H1 (cell line): Measurements from ENCODE around the gene EPS8. TPM values are rescaled to one million over a fixed set of nuclear protein-coding genes. Genes with fewer than 3 reads are reported as not detected.

ENCODE experiments used
- CTCF ChIA-PET: fragments of 300-600 bp; sonication (Branson Sonifier 250); formaldehyde crosslinking; loops from one replicate; lab custom pipeline; 2021; ENCODE audit not compliant: partially characterized antibody; lab: Charles Lee
- POLR2A ChIA-PET: fragments of 300-600 bp; sonication (Branson Sonifier 250); formaldehyde crosslinking; loops from one replicate; lab custom pipeline; 2021; ENCODE audit warnings: inconsistent platforms; ENCODE audit not compliant: partially characterized antibody; lab: Charles Lee
- DNase-seq, 2 experiments: peaks; one replicate each; pipeline versions ENCODE4 v3.0.0 to v3.0.0-alpha.2; 2010 to 2022; ENCODE audit warnings: low spot score in 2 of 2, low read depth in 1 of 2, mixed read lengths in 1 of 2
- FAIRE-seq: peaks from 2 replicates; lab custom pipeline; 2011; peaks lifted over from hg19 to GRCh38; lab: Jason Lieb, UNC
- H2AFZ ChIP-seq: 2 replicates; pipeline ENCODE4 v1.8.1; 2012; ENCODE audit warnings: low read length, inconsistent platforms
- H2AK5ac ChIP-seq: 2 replicates; pipeline ENCODE4 v1.6.1; 2013; ENCODE audit warnings: low read depth, low read length
- H2BK120ac ChIP-seq: replicated peaks from 2 replicates; pipeline ENCODE3; 2013; ENCODE audit warnings: low read depth, low read length, inconsistent platforms
- H2BK12ac ChIP-seq: 2 replicates; pipeline ENCODE4 v1.6.1; 2013; ENCODE audit warnings: low read depth, low read length
- H2BK15ac ChIP-seq: 2 replicates; pipeline ENCODE4 v1.6.1; 2013; ENCODE audit warnings: low read length
- H2BK20ac ChIP-seq: 2 replicates; pipeline ENCODE4 v1.6.1; 2013; ENCODE audit warnings: low read length
- H2BK5ac ChIP-seq: 2 replicates; pipeline ENCODE4 v1.6.1; 2013; ENCODE audit warnings: low read depth, low read length
- H3K14ac ChIP-seq: 2 replicates; pipeline ENCODE4 v1.6.1; 2013; ENCODE audit warnings: inconsistent platforms; ENCODE audit not compliant: insufficient read length
- H3K18ac ChIP-seq: 2 replicates; pipeline ENCODE4 v1.6.1; 2013; ENCODE audit warnings: low read length; ENCODE audit errors: extremely low read depth
- H3K23ac ChIP-seq: 2 replicates; pipeline ENCODE4 v1.6.1; 2013; ENCODE audit warnings: inconsistent platforms; ENCODE audit not compliant: insufficient read length
- H3K23me2 ChIP-seq: 2 replicates; pipeline ENCODE4 v1.6.1; 2013; ENCODE audit warnings: low read depth, low read length
- H3K27ac ChIP-seq: 2 replicates; pipeline ENCODE4 v1.6.1; 2011; ENCODE audit warnings: low read depth, low read length, inconsistent platforms
- H3K27me3 ChIP-seq, 4 experiments: replicated peaks in 1 of 4; 1 replicate in 1 of 4; 2 replicates in 3 of 4; pipeline versions ENCODE4 v1.6.1 to v1.8.1; 2011 to 2013; ENCODE audit warnings: low read length in 3 of 4, mild to moderate bottlenecking in 3 of 4, inconsistent platforms in 2 of 4, mixed read lengths in 2 of 4, moderate library complexity in 1 of 4; ENCODE audit not compliant: control insufficient read depth in 3 of 4, insufficient read depth in 3 of 4; ENCODE audit errors: extremely low read depth in 1 of 4
- H3K36me3 ChIP-seq, 4 experiments: 2 replicates each; pipeline versions ENCODE4 v1.6.1 to v1.8.1; 2011 to 2013; ENCODE audit warnings: mild to moderate bottlenecking in 4 of 4, low read length in 3 of 4, moderate library complexity in 2 of 4, control low read depth in 1 of 4, inconsistent platforms in 1 of 4; ENCODE audit not compliant: insufficient read depth in 4 of 4, control insufficient read depth in 2 of 4
- H3K4ac ChIP-seq: replicated peaks from 2 replicates; pipeline ENCODE3; 2013; ENCODE audit warnings: low read length, low read depth, mixed read lengths, inconsistent platforms; ENCODE audit not compliant: insufficient read length
- H3K4me1 ChIP-seq, 4 experiments: replicated peaks in 1 of 4; 1 replicate in 1 of 4; 2 replicates in 3 of 4; pipeline versions ENCODE4 v1.6.1 to v1.8.1; 2011 to 2013; ENCODE audit warnings: low read length in 3 of 4, inconsistent platforms in 2 of 4, mixed read lengths in 1 of 4; ENCODE audit not compliant: insufficient read depth in 4 of 4, control insufficient read depth in 3 of 4
- H3K4me2 ChIP-seq, 2 experiments: 2 replicates each; pipeline versions ENCODE4 v1.6.1 to v1.8.1; 2011 to 2013; ENCODE audit warnings: low read depth in 2 of 2, low read length in 2 of 2, control low read depth in 1 of 2, inconsistent platforms in 1 of 2, mild to moderate bottlenecking in 1 of 2; ENCODE audit not compliant: insufficient read depth in 1 of 2
- H3K4me3 ChIP-seq, 4 experiments: fragments of 200-600, 300-600 bp in 1 of 4; sonication (generic), shearing (Covaris generic), sonication (Bioruptor Twin) in 1 of 4; 2 replicates each; pipeline versions ENCODE4 v1.5.1 to v1.8.1; 2011 to 2016; ENCODE audit warnings: low read length in 4 of 4, low read depth in 3 of 4, control low read depth in 2 of 4, inconsistent platforms in 2 of 4, mild to moderate bottlenecking in 2 of 4, mixed read lengths in 1 of 4, moderate library complexity in 1 of 4; ENCODE audit not compliant: insufficient read depth in 2 of 4; ENCODE audit errors: extremely low read depth in 1 of 4
- H3K56ac ChIP-seq: replicated peaks from 2 replicates; pipeline ENCODE3; 2013; ENCODE audit warnings: low read depth, mild to moderate bottlenecking, mixed read lengths, low read length, inconsistent platforms; ENCODE audit not compliant: insufficient read length
- H3K79me1 ChIP-seq: 2 replicates; pipeline ENCODE4 v1.6.1; 2013; ENCODE audit warnings: low read depth, low read length, control low read depth
- H3K79me2 ChIP-seq, 2 experiments: 2 replicates each; pipeline versions ENCODE4 v1.6.1 to v1.8.1; 2012 to 2013; ENCODE audit warnings: low read length in 2 of 2, mild to moderate bottlenecking in 2 of 2, inconsistent platforms in 1 of 2; ENCODE audit not compliant: insufficient read depth in 2 of 2, control insufficient read depth in 1 of 2
- H3K9ac ChIP-seq, 4 experiments: replicated peaks in 1 of 4; 1 replicate in 1 of 4; 2 replicates in 3 of 4; pipeline versions ENCODE4 v1.6.1 to v1.8.1; 2011 to 2013; ENCODE audit warnings: low read depth in 3 of 4, low read length in 3 of 4, control low read depth in 2 of 4, mild to moderate bottlenecking in 2 of 4, moderate library complexity in 2 of 4, inconsistent platforms in 1 of 4; ENCODE audit errors: extremely low read depth in 1 of 4
- H3K9me3 ChIP-seq, 2 experiments: 2 replicates each; pipeline versions ENCODE4 v1.6.1 to v1.8.1; 2012 to 2013; ENCODE audit warnings: mild to moderate bottlenecking in 2 of 2, moderate library complexity in 2 of 2, control low read depth in 1 of 2, inconsistent platforms in 1 of 2, low read depth in 1 of 2, low read length in 1 of 2, mixed read lengths in 1 of 2; ENCODE audit not compliant: insufficient read depth in 2 of 2
- H4K20me1 ChIP-seq, 2 experiments: replicated peaks in 1 of 2; 2 replicates each; pipeline versions ENCODE3 to v1.8.1; 2011 to 2013; ENCODE audit warnings: inconsistent platforms in 2 of 2, low read length in 2 of 2, mild to moderate bottlenecking in 1 of 2; ENCODE audit not compliant: insufficient read depth in 2 of 2, control insufficient read depth in 1 of 2
- H4K5ac ChIP-seq: 2 replicates; pipeline ENCODE4 v1.6.1; 2013; ENCODE audit warnings: low read length, low read depth, mixed read lengths, inconsistent platforms; ENCODE audit not compliant: insufficient read length
- H4K8ac ChIP-seq: 2 replicates; pipeline ENCODE4 v1.8.0; 2013; ENCODE audit warnings: mild to moderate bottlenecking, moderate library complexity, low read length, inconsistent platforms; ENCODE audit not compliant: insufficient read depth; ENCODE audit errors: extremely low read depth
- H4K91ac ChIP-seq: replicated peaks from 2 replicates; pipeline ENCODE3; 2013; ENCODE audit warnings: low read length, mixed read lengths, inconsistent platforms; ENCODE audit not compliant: insufficient read length
- BACH1 ChIP-seq: IDR thresholded peaks from 2 replicates; pipeline ENCODE4 v1.6.1; 2012; ENCODE audit warnings: low read length, improper control_type of control experiment
- CEBPB ChIP-seq: IDR thresholded peaks from 2 replicates; pipeline ENCODE4 v1.6.1; 2012; ENCODE audit warnings: low read depth, low read length
- EZH2 ChIP-seq: fragments of 200-600 bp; sonication (generic); IDR thresholded peaks from 2 replicates; pipeline ENCODE4 v1.7.1; 2012; ENCODE audit warnings: low read depth, mild to moderate bottlenecking, moderate library complexity, low read length, inconsistent platforms; ENCODE audit not compliant: severe bottlenecking
- GTF2F1 ChIP-seq: IDR thresholded peaks from 2 replicates; pipeline ENCODE4 v1.6.1; 2012; ENCODE audit warnings: low read depth, low read length, improper control_type of control experiment, borderline replicate concordance
- NANOG ChIP-seq: IDR thresholded peaks from 2 replicates; pipeline ENCODE4 v1.6.1; 2011; ENCODE audit warnings: low read length, low read depth, mild to moderate bottlenecking, inconsistent platforms; ENCODE audit not compliant: insufficient read depth, poor library complexity, severe bottlenecking
- RAD21 ChIP-seq, 2 experiments: IDR thresholded peaks in 1 of 2; conservative IDR thresholded peaks in 1 of 2; 2 replicates each; pipeline ENCODE4 v1.6.1; 2011; ENCODE audit warnings: low read depth in 2 of 2, low read length in 2 of 2, improper control_type of control experiment in 1 of 2, inconsistent platforms in 1 of 2, mild to moderate bottlenecking in 1 of 2, moderate library complexity in 1 of 2
- RBBP5 ChIP-seq: IDR thresholded peaks from 2 replicates; pipeline ENCODE4 v1.7.1; 2012; ENCODE audit warnings: low read depth, mild to moderate bottlenecking, inconsistent platforms, low read length, moderate library complexity, borderline replicate concordance
- RFX5 ChIP-seq: IDR thresholded peaks from 2 replicates; pipeline ENCODE4 v1.6.1; 2011; ENCODE audit warnings: low read depth, low read length, improper control_type of control experiment, borderline replicate concordance
- SP1 ChIP-seq: IDR thresholded peaks from 2 replicates; pipeline ENCODE4 v1.6.1; 2011; ENCODE audit warnings: low read depth, low read length
- TAF7 ChIP-seq: optimal IDR thresholded peaks from 2 replicates; pipeline ENCODE3; 2011; ENCODE audit warnings: low read depth, mild to moderate bottlenecking, inconsistent platforms, low read length, moderate library complexity, borderline replicate concordance
- TCF12 ChIP-seq: IDR thresholded peaks from 2 replicates; pipeline ENCODE4 v1.6.1; 2011; ENCODE audit warnings: low read depth, mild to moderate bottlenecking, low read length
- WGBS, 2 experiments: shearing (Covaris generic) in 1 of 2; methylation state at CpG; one replicate each; pipeline versions ENCODE4 v1.1.6 to v1.1.7; 2013 to 2015; ENCODE audit warnings: low lambda C conversion rate in 2 of 2, mixed read lengths in 2 of 2, inconsistent platforms in 1 of 2, low coverage in 1 of 2, missing lambda C conversion rate in 1 of 2; ENCODE audit not compliant: insufficient replicate concordance in 2 of 2, insufficient coverage in 1 of 2, insufficient read length in 1 of 2; ENCODE audit errors: extremely low coverage in 1 of 2, missing lambda C conversion rate in 1 of 2; 5-methylcytosine and 5-hydroxymethylcytosine counted together
- polyA plus RNA-seq, 7 experiments: library from polyadenylated mRNA; depleted of rRNA in 3 of 7; stranded (reverse) in 5 of 7; unstranded in 2 of 7; fragments of >200 nt in 5 of 7; fragments of 200-250 nt in 2 of 7; gene quantifications; 1 replicate in 5 of 7; 2 replicates in 1 of 7; 4 replicates in 1 of 7; pipeline versions ENCODE4 v1.2.1 to v1.2.3, GENCODE V29; 2011 to 2013; ENCODE audit warnings: missing spikeins in 2 of 7, mixed read lengths in 2 of 7
- total RNA-seq: library from RNA; stranded (reverse); fragmentation: NEBNext Ultra II Directional; extraction: Animal tissue kit (Norgen Biotek cat#: 25700); gene quantifications from 2 replicates; pipeline ENCODE4 v1.2.1, GENCODE V29; 2021
- TF ChIP-seq, protein P1 (sequence below): IDR thresholded peaks from 2 replicates; pipeline ENCODE4 v1.6.1; 2012; ENCODE audit warnings: inconsistent platforms

Gene EPS8
- total and polyA plus RNA-seq, 2 of the 8 experiments (the other 6 are each of a cell fraction or from before 2014, with no cell fraction given): 3.0 to 4.6 TPM

- Histone ChIP-seq H3K14ac (no peak overlapping the region), H4K8ac (no peak overlapping the region), H2BK12ac (no peak overlapping the region), H4K91ac (no peak overlapping the region), H3K79me1 (no peaks in the 10 kb centered on the region), H3K56ac (no peak overlapping the region), H3K18ac (no peak overlapping the region), H3K27me3 (no peaks in the 10 kb centered on the region), H2AFZ (no peak overlapping the region), H2BK15ac (no peak overlapping the region), H2BK5ac (no peak overlapping the region), H3K23ac (no peak overlapping the region), H4K20me1 (peaks cover 0 to 1% of the 10 kb centered on the region in 2 experiments), H2BK20ac (no peak overlapping the region), H3K79me2 (no peaks in the 10 kb centered on the region), H3K27ac (no peak overlapping the region), H3K9me3 (no peaks in the 10 kb centered on the region), H3K9ac (no peak overlapping the region), H2AK5ac (no peak overlapping the region), H4K5ac (no peak overlapping the region), H3K4me3 (no peak overlapping the region), H3K4ac (no peak overlapping the region), H3K4me1 (no peaks in the 10 kb centered on the region)
- 80% methylated on average over 1 of the region's 1 CpG; no CpG with 5 or more reads in 1 of the 2 experiments for WGBS, 2 experiments
- no peak for DNase-seq
- CTCF ChIA-PET: no interaction called here
- FAIRE-seq: no peak
- TF ChIP-seq EZH2: no peak
- TF ChIP-seq RFX5: no peak
- no peak for TF ChIP-seq CEBPB
- no peak for TF ChIP-seq RBBP5
- TF ChIP-seq SP1: no peak
- no peak for TF ChIP-seq TAF7
- TF ChIP-seq, protein P1, sequence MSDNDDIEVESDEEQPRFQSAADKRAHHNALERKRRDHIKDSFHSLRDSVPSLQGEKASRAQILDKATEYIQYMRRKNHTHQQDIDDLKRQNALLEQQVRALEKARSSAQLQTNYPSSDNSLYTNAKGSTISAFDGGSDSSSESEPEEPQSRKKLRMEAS: no peak
- TF ChIP-seq TCF12: no peak
- TF ChIP-seq BACH1: no peak
- no peak for TF ChIP-seq NANOG
- no peak for TF ChIP-seq RAD21 (IDR thresholded peaks at IDR 0.05 in 1 of 2, conservative IDR thresholded peaks at IDR 0.05 in 1 of 2; ENCODE audit: low read depth in 2 of 2, low read length in 2 of 2)
- no peak for TF ChIP-seq GTF2F1
- TF ChIP-seq, all 59 proteins: peak for 0
- Histone ChIP-seq H3K36me3 (no peaks in the 10 kb centered on the region), H3K4me2 (no peak overlapping the region), H3K23me2 (no peaks in the 10 kb centered on the region; the same call in 1 of the 2 replicates), H2BK120ac (no peak overlapping the region)
- POLR2A ChIA-PET: no interaction called here
Observed at GRCh38 chr12:15806826-15807225, 17.6 kb upstream of the EPS8 start.
